Transverse colon (tissue), 4 donors: ENCODE measurements around the gene SH2D2A.

ENCODE experiments used
- EP300 ChIP-seq: sonication (generic); formaldehyde crosslinking; IDR thresholded peaks from one replicate; pipeline ENCODE4 v1.6.1; 2017; ENCODE audit warnings: antibody characterized with exemption, low read depth
- POLR2A ChIP-seq: fragments of 450-650 bp; IDR thresholded peaks from one replicate; pipeline ENCODE4 v1.6.1; 2016; ENCODE audit warnings: antibody characterized with exemption, mild to moderate bottlenecking, moderate library complexity
- POLR2AphosphoS5 ChIP-seq, 3 donors: sonication (generic); formaldehyde crosslinking; IDR thresholded peaks; one replicate each; pipeline ENCODE4 v1.6.1; 2016; ENCODE audit warnings: antibody characterized with exemption in 3 of 3
- TF ChIP-seq, protein P1 (sequence below), 5 experiments: fragments of 200-600 bp in 3 of 5; fragments of 450-650 bp in 2 of 5; sonication (generic) in 3 of 5; IDR thresholded peaks; 1 replicate in 2 of 5; 2 replicates in 3 of 5; pipeline ENCODE4 v1.5.1; 2016 to 2017; ENCODE audit warnings: antibody characterized with exemption in 5 of 5, inconsistent platforms in 3 of 5, mild to moderate bottlenecking in 2 of 5, moderate library complexity in 1 of 5

DNA sequence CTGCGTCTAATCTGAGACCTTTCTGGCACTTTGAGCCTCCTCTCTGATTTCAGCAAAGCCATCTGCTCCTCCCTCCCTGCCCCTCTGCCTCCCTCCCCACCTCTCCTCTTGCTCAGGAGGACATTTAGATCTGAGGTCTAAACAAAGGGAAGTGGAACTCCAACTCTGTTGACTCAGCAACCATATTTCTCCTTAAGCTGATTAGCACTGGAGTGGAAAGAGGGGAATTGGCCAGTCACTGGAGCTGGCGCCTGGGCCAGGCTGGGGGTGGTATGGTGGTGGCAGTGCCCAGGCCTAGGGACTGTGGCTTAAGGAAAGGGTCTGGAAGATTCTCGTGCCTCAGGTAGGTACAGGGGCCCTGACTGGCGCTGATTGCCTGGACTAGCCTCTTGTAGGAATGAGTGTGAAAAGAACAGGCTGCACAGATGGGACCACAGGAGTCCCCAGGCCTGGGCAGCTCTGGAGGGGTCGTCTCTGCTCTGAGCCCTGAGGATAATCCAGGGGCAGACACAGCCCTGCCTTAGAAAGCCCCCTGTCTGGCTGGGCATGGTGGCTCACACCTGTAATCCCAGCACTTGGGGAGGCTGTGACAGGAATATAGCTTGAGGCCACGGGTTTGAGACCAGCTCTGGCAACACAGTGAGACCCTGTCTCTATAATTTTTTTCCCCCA lies 11.9 kb downstream of the SH2D2A start:
- TF ChIP-seq, protein P1, sequence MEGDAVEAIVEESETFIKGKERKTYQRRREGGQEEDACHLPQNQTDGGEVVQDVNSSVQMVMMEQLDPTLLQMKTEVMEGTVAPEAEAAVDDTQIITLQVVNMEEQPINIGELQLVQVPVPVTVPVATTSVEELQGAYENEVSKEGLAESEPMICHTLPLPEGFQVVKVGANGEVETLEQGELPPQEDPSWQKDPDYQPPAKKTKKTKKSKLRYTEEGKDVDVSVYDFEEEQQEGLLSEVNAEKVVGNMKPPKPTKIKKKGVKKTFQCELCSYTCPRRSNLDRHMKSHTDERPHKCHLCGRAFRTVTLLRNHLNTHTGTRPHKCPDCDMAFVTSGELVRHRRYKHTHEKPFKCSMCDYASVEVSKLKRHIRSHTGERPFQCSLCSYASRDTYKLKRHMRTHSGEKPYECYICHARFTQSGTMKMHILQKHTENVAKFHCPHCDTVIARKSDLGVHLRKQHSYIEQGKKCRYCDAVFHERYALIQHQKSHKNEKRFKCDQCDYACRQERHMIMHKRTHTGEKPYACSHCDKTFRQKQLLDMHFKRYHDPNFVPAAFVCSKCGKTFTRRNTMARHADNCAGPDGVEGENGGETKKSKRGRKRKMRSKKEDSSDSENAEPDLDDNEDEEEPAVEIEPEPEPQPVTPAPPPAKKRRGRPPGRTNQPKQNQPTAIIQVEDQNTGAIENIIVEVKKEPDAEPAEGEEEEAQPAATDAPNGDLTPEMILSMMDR (IDR thresholded peaks at IDR 0.05): no peak
- no peak for TF ChIP-seq EP300
- TF ChIP-seq POLR2A: no peak
- TF ChIP-seq POLR2AphosphoS5 (IDR thresholded peaks at IDR 0.05): no peak
